NCI-H1092 treated with DMSO at 0.1 percent for 48 hours (cell line): Measurements from ENCODE around the gene HEATR5A.
"Not testable (repeated sequence)": the region's sequence is repeated elsewhere in the genome, so short reads cannot be mapped to it uniquely, and the experiment has no call there.

Experiments
- DNase-seq: peaks from one replicate; lab custom pipeline; 2025; lab: John Stamatoyannopoulos, UW

HEATR5A gene

DNA sequence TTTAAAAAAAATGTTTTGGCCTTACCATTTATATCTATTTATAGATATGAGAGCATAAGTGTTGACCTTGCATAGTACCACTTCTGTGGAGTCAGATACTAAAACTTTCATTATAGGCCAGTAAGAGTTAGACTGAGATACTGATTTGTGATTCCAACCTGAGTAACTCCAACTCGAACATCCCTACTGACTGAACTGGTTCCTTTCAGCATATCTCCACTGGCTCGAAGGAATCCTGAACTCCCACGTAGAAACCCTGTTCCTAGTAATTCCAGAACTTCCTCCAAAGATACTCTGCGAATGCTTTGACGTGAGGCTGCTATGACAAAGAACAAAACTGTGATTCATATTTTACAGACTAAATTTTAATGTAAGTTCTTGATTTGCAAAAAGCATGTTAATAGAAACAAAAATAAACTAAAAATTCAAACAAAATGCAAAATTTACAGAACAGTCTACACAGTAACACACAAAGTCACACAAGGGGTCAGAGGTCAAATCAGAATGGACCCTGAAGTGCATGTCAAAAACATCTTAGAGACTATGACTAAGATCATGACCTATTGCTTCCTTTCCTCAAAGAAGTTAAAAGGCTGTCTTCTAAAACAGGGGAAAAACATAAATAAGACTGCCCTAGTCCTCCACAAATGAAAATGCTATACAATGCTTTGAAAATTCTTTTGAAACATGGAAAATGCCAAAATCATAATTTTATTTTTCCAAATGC is 31.5 kb downstream of the HEATR5A start:
- no peak for DNase-seq

DNA sequence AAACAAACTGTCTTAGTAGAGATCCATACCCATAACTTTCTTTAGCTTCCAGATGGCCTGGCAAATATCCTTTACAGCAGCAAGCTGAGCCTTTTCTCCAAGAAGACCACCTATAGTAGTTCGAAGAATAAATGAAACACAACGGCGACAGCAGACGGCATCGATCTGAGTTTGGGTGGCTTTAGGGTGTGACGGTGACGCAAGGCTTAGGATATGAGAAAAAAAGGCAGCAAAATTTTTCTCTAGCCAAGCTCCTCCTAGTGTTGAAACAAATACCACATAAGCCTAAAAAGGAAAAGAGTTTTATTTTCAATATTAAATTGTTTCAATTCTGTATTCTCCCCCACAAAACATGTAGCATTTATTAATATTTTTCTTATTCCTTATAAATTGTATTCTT is 33.3 kb downstream of the HEATR5A start:
- no peak for DNase-seq

DNA sequence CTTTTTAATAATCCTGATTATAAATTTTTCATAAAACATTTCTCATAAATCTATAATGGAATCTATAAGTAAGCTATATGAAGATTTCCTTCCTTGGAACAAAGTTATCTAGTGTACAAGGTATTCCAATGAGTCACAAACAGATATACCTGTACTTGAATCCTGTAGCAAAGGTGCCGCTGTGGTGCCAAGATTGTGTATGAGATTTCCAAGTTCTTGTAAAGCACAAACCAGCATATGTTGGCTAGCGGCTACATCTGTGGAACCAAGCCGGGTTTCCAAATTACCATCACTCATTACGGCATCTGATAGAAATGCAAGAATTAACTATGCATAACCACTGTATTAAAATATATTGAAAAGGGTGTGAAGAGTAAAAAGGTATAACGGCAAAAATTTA is 34.1 kb downstream of the HEATR5A start:
- no peak for DNase-seq

GRCh38 chr14:31382221-31382620 is 38.1 kb downstream of the HEATR5A start:
- DNase-seq: no peak

- DNase-seq: no peak
These were observed 40.2 kb downstream of the HEATR5A start for GRCh38 chr14:31380106-31380505.

DNA sequence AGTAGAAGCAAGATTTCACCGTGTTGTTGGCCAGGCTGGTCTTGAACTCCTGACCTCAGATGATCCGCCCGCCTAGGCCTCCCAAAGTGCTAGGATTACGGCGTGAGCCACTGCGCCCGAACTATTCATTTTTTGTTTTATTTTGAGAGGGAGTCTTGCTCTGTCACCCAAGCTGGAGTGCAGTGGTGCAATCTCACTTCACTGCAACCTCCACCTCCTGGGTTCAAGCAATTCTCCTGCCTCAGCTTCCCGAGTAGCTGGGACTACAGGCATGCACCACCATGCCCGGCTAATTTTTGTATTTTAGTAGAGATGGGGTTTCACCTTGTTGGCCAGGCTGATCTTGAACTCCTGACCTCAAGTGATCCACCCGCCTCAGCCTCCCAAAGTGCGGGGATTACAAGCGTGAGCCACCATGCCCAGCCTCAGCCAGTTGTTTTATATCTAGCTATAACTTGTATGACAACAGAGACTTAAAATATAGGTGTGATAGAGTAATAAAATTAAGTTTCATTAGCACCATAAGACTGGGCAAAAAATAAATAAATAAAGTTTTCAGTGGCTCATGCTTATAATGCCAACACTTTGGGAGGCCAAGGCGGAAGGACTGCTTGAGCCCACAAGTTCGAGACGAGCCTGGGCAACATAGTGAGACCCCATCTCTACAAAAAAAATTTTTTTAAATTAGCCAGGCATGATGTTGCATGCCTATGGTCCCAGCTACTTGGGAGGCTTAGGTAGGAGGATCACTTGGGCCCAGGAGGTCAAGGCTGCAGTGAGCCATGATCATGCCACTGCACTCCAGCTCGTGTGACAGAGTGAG is 41.0 kb downstream of the HEATR5A start:
- not testable (repeated sequence) for DNase-seq

- DNase-seq: no peak
These were observed 42.9 kb downstream of the HEATR5A start for GRCh38 chr14:31377433-31377832.

DNA sequence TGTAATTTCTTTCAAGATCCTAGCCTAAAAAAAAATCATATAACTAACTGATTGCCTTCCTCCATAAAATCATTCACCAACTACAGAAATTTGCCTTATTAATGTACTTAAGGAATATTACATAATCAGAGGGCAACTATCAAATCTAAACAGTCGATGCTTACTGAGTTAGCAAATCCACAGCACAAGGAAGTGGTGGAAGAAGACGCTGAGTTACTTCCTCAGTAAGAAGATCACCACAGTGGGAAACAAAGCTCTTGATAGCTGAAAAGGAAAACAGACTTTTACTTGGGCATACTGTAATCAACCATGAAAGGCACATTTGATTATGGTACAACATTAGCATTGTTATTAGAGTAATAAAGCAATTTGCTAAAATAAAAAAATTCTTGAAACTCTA is 48.7 kb downstream of the HEATR5A start:
- no peak for DNase-seq

DNA sequence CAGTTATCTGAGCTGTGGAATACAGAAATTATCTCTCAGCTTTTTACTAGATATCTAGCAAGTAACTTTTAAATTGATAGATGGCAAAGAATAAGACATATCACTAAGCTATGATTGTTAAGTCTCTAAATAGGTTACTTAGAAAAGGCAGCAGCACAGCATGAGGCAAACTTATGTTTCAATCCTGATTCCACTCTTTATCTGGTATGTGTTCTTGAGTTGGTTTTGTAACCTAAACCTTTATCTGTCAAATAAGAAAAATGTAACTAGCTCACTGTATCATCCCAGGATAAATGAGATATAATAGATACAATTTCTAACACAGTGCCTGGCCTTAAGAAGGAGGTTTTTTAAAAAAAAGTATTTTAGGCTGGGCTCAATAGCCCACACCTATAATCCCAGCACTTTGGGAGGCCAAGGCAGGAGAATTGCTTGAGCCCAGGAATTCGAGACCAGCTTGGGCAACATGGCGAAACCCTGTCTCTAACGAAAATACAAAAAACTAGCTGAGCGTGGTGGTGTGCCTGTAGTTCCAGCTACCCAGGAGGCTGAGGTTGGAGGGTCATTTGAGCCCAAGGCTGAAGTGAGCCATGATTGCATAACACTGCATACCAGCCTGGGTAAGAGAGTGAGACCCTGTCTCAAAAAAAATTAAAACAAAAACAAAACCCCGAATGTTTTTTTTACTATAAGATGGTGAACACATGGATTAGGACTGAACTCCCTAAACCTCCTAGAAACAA is 56.8 kb downstream of the HEATR5A start:
- DNase-seq: no peak

GRCh38 chr14:31362746-31363145 is 57.6 kb downstream of the HEATR5A start:
- no peak for DNase-seq

DNA sequence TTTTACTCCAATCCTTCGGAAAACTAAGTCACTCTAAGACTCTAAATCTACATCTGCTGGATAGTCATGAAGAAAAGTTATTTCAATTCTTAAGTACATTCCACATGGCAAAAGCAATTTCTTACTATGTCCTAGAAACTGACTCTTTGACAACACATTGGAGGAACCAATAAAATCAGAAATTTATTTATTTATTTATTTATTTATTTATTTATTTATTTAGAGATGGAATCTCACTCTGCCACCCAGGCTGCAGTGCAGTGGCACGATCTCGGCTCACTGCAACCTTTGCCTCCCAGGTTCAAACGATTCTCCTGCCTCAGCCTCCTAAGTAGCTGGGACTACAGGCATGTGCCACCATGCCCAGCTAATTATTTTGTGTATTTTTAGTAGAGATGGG is 58.6 kb downstream of the HEATR5A start:
- not testable (repeated sequence) for DNase-seq

- no peak for DNase-seq
These were observed 59.3 kb downstream of the HEATR5A start for GRCh38 chr14:31360919-31361662.

DNA sequence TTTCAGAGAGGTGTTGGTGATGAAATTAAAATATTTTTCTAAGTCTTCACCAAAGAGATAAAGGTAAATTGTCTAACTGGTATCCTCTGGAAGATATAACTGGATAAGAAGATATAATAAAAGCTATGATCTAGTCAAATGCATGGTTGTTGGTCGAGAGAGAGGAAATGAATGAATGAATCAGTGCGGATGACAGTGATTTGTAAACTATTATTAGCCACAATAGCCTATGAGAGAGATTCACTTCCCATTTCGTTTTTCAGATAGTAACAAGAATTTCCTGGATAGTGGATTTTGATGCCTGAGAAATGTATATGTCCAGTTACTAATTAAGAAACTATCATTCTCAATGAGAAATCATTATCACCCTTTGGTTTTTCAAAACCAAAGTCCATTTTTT is 63.1 kb downstream of the HEATR5A start:
- DNase-seq: no peak

DNA sequence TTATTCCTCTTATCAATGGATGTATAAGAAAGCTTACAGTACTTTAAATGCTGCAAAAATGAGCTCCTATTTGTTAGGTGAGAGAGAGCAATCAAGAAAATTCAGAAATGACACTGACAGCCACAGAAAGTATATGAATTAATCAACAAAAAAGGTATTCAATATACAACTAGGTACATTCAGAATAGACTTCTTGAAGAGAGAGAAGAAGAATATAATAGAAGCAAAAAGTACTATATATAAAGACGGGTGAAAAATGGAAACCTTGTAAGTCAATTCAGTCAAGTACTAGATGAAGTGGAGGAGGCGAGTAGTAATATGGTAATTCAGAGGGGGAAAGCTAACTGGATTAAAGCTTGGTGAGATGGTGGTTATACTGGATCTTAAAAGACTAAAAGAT is 74.3 kb downstream of the HEATR5A start:
- DNase-seq: no peak

DNA sequence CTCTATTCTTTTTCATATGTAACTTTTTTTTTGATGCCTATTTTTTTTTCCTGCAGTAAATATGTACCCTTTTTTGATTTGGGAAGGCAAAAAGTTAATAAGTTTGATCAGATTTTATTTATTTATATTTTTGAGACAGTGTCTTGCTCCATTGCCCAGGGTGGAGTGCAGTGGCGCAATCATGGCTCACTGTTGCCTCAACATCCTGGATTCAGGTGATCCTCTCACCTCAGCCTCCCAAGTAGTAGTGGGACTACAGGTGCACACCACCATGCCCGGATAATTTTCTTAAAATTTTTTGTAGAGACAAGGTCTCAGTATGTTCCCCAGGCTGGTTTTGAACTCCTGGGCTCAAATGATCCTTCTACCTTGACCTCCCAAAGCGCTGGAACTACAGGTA is 79.1 kb downstream of the HEATR5A start:
- no peak for DNase-seq

DNA sequence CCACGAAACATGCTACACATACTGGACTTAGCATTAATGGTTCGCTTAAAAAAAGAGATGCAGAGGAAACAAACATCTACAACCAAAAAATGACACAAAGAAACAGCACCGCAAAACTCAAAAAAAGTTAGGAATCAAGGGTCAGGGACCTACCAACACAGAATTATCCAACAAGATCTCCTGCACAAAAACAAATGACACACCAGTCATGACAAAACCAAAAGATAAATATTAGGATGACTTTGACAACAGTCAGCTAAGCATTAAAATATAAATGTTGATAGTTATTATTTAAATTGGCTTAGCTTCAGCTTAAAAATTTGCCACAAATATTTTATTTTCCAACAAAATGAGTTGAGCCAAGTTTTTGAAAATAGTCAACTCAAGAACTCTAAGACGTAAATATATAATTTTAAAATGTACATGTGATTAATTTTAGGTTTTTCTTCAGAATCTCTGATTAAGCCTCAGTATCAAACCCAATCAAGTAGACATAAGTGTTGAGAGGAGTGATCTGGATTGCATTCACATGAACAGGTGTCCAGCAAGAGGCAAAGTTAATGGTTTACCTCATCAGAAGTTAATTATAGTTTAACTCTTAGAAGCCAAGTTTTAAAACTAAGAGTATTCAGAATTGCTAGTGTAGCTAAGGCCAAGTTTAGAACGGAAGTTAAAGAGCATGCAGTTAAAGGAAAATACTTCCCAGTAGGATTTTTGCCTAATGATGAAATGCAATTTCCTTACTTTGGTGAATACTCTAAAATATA is 79.9 kb downstream of the HEATR5A start:
- DNase-seq: no peak

DNA sequence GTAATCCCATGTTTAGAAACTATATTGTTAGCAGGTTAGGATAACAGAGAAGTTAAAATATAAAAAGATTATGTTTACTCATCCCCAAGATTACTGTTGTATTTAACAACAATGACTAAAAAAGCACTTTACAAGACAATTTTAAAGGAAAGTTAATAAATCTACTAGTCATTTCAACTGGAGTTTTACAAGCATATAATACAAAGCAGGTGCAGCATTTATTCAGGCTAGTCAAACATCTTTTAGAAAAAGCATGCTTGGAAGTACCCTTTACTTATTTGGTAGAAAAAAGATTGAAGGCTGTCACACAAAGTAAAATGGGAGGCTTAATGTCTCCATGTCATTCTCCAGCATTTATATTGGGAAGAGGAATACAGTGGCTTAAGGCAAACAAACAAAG is 80.6 kb downstream of the HEATR5A start:
- DNase-seq: no peak

DNA sequence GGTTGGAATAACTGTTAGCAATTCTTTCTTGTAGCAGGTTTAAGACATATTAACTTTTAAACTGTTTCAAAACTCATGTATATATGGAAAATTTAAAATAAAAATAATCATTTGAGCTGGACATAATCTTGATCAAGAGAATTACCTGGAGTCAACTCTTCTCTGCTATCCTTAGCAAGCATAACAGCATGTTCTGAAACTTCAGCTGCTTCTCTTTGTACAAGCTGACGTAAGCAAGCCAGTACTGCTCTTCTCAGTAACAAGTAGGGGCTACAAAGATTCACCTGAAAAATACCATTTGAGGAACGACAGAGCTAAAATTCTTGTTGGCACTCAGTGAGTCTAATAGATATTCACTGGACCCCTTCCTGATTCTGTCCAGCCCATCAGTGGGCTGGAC is 83.0 kb downstream of the HEATR5A start:
- no peak for DNase-seq

GRCh38 chr14:31336646-31337045 is 83.7 kb downstream of the HEATR5A start:
- no peak for DNase-seq

DNA sequence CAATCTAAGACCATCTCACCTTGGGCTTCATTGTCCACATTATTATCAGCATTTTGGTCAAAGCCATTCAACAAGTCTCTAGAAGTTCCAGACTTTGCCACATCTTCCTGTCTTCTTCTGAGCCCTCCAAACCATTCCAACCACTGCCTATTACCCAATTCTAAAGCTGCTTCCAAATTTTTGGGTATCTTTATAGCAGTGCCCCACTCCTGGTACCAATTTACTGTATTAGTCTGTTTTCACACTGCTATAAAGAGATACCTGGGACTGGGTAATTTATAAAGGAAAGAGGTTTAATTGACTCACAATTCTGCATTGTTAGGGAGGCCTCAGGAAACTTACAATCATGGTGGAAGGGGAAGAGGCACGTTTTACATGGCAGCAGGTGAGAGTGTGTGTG is 89.0 kb downstream of the HEATR5A start:
- not testable (repeated sequence) for DNase-seq

DNA sequence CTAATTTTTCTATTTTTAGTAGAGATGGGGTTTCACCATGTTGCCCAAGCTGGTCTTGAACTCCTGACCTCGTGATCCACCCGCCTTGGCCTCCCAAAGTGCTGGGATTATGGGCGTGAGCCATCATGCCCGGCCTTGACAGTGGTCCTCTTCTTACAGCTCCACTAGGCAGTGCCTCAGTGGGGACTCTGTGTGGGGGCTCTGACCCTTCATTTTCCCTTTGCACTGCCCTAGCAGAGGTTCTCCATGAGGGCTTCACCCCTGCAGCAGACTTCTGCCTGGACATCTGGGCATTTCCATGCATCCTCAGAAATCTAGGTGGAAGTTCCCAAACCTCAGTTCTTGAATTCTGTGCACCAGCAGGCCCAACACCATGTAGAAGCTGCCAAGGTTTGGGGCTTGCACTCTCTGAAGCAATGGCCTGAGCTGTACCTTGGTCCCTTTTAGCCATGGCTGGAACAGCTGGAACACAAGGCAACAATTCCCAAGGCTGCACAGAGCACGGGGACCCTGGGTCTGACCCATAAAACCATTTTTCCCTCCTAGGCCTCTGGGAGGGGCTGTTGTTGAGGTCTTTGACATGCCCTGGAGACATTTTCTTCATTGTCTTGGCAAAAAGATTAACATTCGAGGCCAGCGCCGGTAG is 90.4 kb downstream of the HEATR5A start:
- not testable (repeated sequence) for DNase-seq
